Natural killer cell (primary cell): ENCODE results near the gene ARL8A. TPM values are rescaled to one million over a fixed set of nuclear protein-coding genes. Genes with fewer than 3 reads are reported as not detected.

Source experiments
- ATAC-seq, 3 donors: fragments of 150-1000 bp in 2 of 3; fragments of 200-7000 bp in 1 of 3; cut with Tn5 transposase; 1 replicate in 1 of 3; 2 replicates in 2 of 3; pipeline ENCODE4 v1.10.0; 2021; ENCODE audit warnings: mild to moderate bottlenecking in 2 of 3, moderate library complexity in 2 of 3
- DNase-seq, 2 donors: peaks; one replicate each; pipeline versions ENCODE4 v3.0.0 to v3.0.0-alpha.2; 2013 to 2021; ENCODE audit warnings: mixed read lengths in 1 of 2
- H3K27ac ChIP-seq: one replicate; pipeline ENCODE4 v1.5.1; 2013; ENCODE audit warnings: mild to moderate bottlenecking, low read length
- H3K27me3 ChIP-seq: one replicate; pipeline ENCODE4 v1.6.1; 2013; ENCODE audit warnings: low read length; ENCODE audit not compliant: control insufficient read depth, insufficient read depth
- H3K36me3 ChIP-seq: one replicate; pipeline ENCODE4 v1.6.1; 2013; ENCODE audit warnings: low read length; ENCODE audit not compliant: control insufficient read depth, insufficient read depth
- H3K4me1 ChIP-seq: one replicate; pipeline ENCODE4 v1.6.1; 2013; ENCODE audit warnings: low read length; ENCODE audit not compliant: control insufficient read depth, insufficient read depth
- H3K4me3 ChIP-seq: one replicate; pipeline ENCODE4 v1.5.1; 2013; ENCODE audit warnings: low read length
- H3K9me3 ChIP-seq: one replicate; pipeline ENCODE4 v1.6.1; 2013; ENCODE audit warnings: low read length; ENCODE audit not compliant: control insufficient read depth, insufficient read depth
- H3K27ac Mint-ChIP-seq, 2 donors: one replicate each; pipeline ENCODE4 v1.8.0; 2022; ENCODE audit warnings: mild to moderate bottlenecking in 2 of 2, mixed read lengths in 2 of 2, moderate library complexity in 1 of 2
- H3K27me3 Mint-ChIP-seq, 2 donors: one replicate each; pipeline ENCODE4 v1.8.0; 2022; ENCODE audit warnings: low read depth in 2 of 2, mixed read lengths in 2 of 2
- H3K36me3 Mint-ChIP-seq: one replicate; pipeline ENCODE4 v1.8.0; 2022; ENCODE audit warnings: mixed read lengths
- H3K4me1 Mint-ChIP-seq, 2 donors: one replicate each; pipeline ENCODE4 v1.8.0; 2022; ENCODE audit warnings: mixed read lengths in 2 of 2
- H3K4me3 Mint-ChIP-seq: one replicate; pipeline ENCODE4 v1.8.0; 2022; ENCODE audit warnings: mild to moderate bottlenecking, moderate library complexity, mixed read lengths
- H3K9me3 Mint-ChIP-seq, 2 donors: one replicate each; pipeline ENCODE4 v1.8.0; 2022; ENCODE audit warnings: mixed read lengths in 2 of 2
- CTCF ChIP-seq: fragments of 200-600 bp; IDR thresholded peaks from one replicate; pipeline ENCODE4 v1.8.0; 2022; ENCODE audit warnings: antibody characterized with exemption
- WGBS: methylation state at CpG from one replicate; pipeline ENCODE4 v1.1.7; 2013; ENCODE audit warnings: missing lambda C conversion rate; ENCODE audit not compliant: insufficient coverage; 5-methylcytosine and 5-hydroxymethylcytosine counted together
- intact Hi-C: fragments of 100-400 bp; cut with micrococcal nuclease; formaldehyde crosslinking; loops from one replicate; pipeline ENCODE4 v1.14.2; 2022
- total RNA-seq, 4 donors: library from RNA; stranded (reverse); fragments of 120-200 nt in 1 of 4; gene quantifications; one replicate each; pipeline versions ENCODE4 v1.2.3 to v1.2.4, GENCODE V29; 2013 to 2022

ARL8A gene
- 100 to 1,000 TPM; 109 to 120 (median 109) TPM for total RNA-seq
- 38.0 TPM for total RNA-seq (2013)

GRCh38 chr1:202144402-202145067 lies at the start of gene ARL8A:
Gene ARL8A, minus strand, starts transcription at chr1:202144737. Its CDS starts 165 bp downstream, at chr1:202144572.
- Mint-ChIP-seq H3K9me3 (no peaks in the 10 kb centered on the region), H3K4me3 (peak within 1 kb of the TSS; percentile 95), H3K27ac (peak within 1 kb of the TSS; percentile 90 to 96), H3K4me1 (peaks cover 25 to 43% of the 10 kb centered on the region in 2 donors), H3K27me3 (no peaks in the 10 kb centered on the region), H3K36me3 (no peaks in the 10 kb centered on the region)
- under 1% methylated on average over 82 of the region's 82 CpGs for WGBS
- intact Hi-C loops, result no loop called here
- Histone ChIP-seq H3K27me3 (no peaks in the 10 kb centered on the region), H3K4me3 (peak within 1 kb of the TSS; percentile 60), H3K4me1 (peaks cover 28% of the 10 kb centered on the region), H3K27ac (peak within 1 kb of the TSS; percentile 69), H3K9me3 (no peaks in the 10 kb centered on the region), H3K36me3 (peaks cover 17% of the 10 kb centered on the region)
- DNase-seq, result peak; percentile 68 to 76
- peak; percentile 76 to 85 (median 78) for ATAC-seq
- TF ChIP-seq CTCF, result no peak

- peak overlapping the region; percentile 1 for H3K4me3 ChIP-seq
- H3K4me1 ChIP-seq, result peaks cover 59% of the 10 kb centered on the region
- no peak overlapping the region for H3K27ac ChIP-seq
- no peaks in the 10 kb centered on the region for H3K36me3 ChIP-seq
- H3K27ac Mint-ChIP-seq, result no peak overlapping the region
- peaks cover 55 to 59% of the 10 kb centered on the region in 2 donors for H3K4me1 Mint-ChIP-seq
- peaks cover 0 to 15% of the 10 kb centered on the region in 2 donors for H3K27me3 Mint-ChIP-seq
- no peak for DNase-seq
- no peaks in the 10 kb centered on the region for H3K9me3 Mint-ChIP-seq
- H3K27me3 ChIP-seq, result peaks cover 13% of the 10 kb centered on the region
- no peak for ATAC-seq
- no peaks in the 10 kb centered on the region for H3K36me3 Mint-ChIP-seq
- 73% methylated on average over 10 of the region's 11 CpGs for WGBS
- peak overlapping the region; percentile 89 for H3K4me3 Mint-ChIP-seq
- no peak for TF ChIP-seq CTCF
- intact Hi-C loops, result no loop called here
- H3K9me3 ChIP-seq, result no peaks in the 10 kb centered on the region
Measured at GRCh38 chr1:202194328-202194648, 49.8 kb upstream of the ARL8A start.

DNA sequence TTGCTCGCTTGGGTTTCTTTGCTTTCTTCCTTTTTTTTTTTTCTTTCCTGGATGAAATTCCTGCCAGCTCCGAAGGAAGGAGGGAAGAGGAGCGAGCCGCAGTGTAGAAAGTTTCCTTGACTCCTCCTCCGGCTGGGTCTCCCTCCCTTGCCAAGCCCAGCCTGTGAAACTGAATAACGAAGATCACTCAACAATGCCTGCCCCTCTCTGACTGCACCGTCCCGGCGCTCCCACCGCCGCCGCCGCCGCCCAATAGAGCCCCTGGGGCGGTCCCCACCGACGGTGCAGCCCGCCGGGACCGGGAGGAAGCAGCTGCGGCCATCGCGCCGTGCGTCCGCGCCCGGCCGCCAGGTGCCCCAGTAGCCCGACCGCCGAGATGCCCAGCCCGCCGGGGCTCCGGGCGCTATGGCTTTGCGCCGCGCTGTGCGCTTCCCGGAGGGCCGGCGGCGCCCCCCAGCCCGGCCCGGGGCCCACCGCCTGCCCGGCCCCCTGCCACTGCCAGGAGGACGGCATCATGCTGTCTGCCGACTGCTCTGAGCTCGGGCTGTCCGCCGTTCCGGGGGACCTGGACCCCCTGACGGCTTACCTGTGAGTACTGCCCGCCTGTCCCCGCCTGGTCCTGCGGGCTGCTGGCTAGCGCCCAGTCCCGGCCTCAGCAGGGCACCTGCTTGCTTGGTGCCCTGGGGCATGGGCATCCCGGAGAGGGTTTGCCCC lies 49.2 kb upstream of the ARL8A start, which contains the start of gene LGR6:
Gene LGR6, plus strand, starts transcription at position 186 of the 714 bp plus-strand sequence. Its CDS starts 191 bp downstream, at position 377.
- H3K9me3 ChIP-seq, result no peaks in the 10 kb centered on the region
- H3K4me3 Mint-ChIP-seq, result peak within 1 kb of the TSS; percentile 89
- no peaks in the 10 kb centered on the region for H3K36me3 ChIP-seq
- peaks cover 0 to 15% of the 10 kb centered on the region in 2 donors for H3K27me3 Mint-ChIP-seq
- intact Hi-C loops, result loop anchor here (1.0 to 2.0 kb wide), 2 partner anchors 122 to 525 kb away; no protein-coding TSS in a partner anchor
- peaks cover 13% of the 10 kb centered on the region for H3K27me3 ChIP-seq
- ATAC-seq, result peak in 1 of 3 donors; percentile 2
- no peaks in the 10 kb centered on the region for H3K36me3 Mint-ChIP-seq
- peaks cover 54% of the 10 kb centered on the region for H3K4me1 ChIP-seq
- H3K27ac ChIP-seq, result no peak within 1 kb of the TSS
- WGBS, result 7% methylated on average over 61 of the region's 61 CpGs
- no peak for DNase-seq
- TF ChIP-seq CTCF, result no peak
- peak within 1 kb of the TSS in 1 of 2 donors; percentile 48 for H3K27ac Mint-ChIP-seq
- no peaks in the 10 kb centered on the region for H3K9me3 Mint-ChIP-seq
- H3K4me3 ChIP-seq, result peak within 1 kb of the TSS; percentile 10
- H3K4me1 Mint-ChIP-seq, result peaks cover 49 to 53% of the 10 kb centered on the region in 2 donors
